ENCODE results near the gene DVL1.
"Not testable (repeated sequence)": the region's sequence is repeated elsewhere in the genome, so short reads cannot be mapped to it uniquely, and the experiment has no call there.

Gene DVL1

GRCh38 chr1:1324084-1324523 lies 25.1 kb downstream of the DVL1 start:
- no peak for DNase-seq

GRCh38 chr1:1322952-1323351 lies 26.3 kb downstream of the DVL1 start:
- DNase-seq = no peak

DNA sequence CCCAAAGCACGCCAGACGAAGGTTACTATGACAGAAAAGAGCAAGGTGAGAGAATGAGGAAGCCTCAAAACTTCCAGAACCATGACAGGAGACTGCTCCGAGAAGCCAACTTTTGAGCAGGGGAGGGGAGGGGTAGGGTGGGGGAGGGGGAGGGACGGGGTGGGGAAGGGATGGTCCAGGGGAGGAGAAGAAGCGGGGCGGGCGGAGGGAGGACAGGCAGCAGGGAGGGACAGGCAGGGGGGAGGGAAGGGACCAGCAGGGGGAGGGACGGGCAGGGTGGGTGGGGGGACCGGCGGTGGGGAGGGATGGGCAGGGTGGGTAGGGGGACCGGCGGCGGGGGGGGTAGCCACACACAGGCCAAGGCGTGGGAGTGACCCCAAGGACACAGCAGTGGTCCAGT lies 26.8 kb downstream of the DVL1 start:
- no peak for DNase-seq

DNA sequence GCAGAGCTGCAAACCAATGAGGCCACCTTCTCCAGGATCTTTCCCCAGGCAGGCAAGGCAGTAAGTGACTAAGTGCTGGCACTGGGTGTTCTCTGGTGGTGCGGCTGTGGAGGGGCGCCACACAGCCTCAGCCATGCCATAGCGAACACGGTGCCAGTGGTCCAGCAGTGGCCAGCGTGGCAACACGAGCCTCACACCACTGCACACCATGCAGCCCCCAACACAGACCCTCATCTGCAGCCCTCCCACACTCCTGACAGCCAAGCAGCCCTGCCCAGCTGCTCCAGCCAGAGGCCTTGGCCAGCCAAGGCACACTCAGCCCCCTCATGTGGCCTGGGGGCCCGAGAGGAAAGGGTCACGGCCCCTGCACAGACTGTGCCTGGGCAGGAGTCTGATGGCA lies 27.7 kb downstream of the DVL1 start:
- DNase-seq = no peak

DNA sequence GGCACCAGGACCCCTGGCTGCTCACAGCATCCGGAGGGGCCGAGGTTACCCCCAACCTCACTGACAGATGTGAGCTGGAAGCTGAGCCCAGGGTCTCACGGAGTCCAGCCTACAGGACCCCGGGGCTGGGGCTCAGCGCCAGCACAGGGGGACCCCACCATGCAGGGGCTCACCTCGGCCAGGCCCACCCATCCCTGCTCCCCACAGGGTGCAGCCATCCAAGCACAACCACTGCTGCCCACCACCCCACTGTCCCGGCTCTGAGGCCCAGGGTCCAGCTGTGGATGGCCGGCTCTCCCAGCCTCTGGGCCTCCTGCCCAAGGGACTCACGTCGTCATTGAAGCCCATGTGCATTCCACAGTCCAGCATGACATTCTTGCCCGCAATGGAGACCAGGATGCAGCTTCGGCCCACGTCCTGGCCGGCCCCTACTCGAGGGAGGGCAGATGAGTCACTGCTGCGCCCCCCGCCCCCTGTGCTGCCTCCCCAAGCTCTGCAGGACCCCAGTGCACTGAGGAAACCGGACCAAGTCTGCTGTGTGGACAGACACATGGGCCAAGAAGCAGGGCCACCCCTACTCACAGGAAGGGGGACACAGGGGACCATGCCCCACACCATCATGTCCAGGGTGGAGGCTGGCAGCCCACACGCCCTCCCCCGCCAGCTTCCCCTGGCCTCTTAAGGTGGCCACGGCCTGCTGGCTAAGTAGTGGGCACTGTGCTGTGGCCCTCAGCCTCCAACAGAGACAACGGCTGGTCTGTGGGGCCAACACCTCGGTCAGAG lies 28.4 kb downstream of the DVL1 start:
- DNase-seq = no peak

GRCh38 chr1:1319646-1319941 lies 29.6 kb downstream of the DVL1 start:
- no peak for DNase-seq

DNA sequence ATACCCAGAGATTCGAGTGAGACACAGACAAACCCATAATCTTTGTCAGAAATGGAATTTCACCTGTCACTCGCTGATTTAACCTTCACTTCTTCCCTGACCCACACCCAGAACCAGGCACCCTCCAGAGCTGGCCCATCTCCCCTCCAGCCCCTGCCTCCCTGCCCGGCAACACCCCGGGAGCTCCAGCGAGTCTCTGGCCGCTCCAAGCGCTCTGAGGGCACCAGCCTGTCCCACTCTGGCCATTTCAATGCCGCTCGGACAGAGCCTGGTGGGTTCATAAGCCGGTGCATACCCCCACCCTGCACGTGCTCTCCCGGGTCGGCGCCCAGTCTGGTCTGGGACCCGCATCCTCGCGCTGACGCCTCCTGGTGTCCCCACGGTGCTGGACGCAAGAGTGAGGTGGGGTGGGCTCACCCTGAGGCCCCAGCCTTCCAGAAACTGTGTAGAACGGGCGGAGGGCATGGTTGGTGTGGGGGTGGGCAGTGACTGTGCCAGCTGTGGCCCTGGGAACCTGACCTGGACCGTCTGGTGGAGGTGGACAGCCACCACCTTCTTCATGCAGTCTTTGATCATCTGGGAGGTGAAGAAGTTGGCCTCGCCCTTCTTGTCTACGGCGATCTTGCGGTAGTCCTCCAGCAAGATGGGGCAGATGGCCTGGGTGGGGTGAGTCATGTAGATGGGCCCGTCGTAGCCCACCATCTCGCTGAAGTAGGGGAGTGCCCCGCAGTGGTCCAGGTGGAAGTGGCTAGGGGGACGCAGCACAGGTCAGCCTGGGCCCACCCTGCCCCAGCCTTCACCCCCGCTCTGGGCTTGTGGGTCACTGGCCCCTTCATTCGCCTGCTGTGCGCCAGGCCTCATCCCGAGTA lies 30.2 kb downstream of the DVL1 start:
- no peak for DNase-seq

DNA sequence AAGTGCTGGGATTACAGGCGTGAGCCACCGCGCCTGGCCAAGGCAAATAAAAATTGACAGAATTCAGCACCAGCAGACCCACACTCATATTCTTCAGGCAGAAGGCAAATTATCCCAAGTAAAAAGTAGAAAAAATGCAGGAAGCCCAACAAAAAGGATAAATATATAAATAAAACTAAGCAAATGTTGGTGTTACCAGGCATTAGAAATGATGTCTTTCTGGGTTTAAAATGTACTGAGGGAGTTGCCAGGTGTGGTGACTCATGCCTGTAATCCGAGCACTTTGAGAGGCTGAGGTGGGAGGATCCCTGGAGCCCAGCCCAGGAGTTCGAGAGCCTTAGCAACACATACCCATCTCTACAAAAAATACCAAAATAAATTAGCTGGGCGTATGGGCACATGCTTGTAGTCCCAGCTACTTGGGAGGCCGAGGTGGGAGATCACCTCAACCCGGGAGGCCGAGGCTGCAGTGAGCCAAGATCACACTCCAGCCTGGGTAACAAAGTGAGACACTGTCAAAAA lies 31.0 kb downstream of the DVL1 start:
- no peak for DNase-seq

- DNase-seq = no peak
Measured at GRCh38 chr1:1317420-1317819, 31.8 kb downstream of the DVL1 start.

DNA sequence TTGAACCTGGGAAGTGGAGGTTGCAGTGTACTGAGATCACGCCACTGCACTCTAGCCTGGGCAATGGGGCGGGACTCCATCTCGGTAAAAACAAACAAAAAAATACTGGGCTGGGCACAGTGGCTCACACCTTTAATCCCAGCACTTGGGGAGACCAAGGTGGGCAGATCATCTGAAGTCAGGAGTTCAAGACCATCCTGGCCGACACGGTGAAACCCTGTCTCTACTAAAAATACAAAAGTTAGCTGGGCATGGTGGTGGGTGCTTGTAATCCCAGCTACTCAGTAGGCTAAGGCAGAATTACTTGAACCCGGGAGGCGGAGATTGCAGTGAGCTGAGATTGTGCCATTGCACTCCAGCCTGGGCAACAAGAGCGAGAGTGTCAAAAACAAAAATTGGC lies 33.0 kb downstream of the DVL1 start:
- not testable (repeated sequence) for DNase-seq

DNA sequence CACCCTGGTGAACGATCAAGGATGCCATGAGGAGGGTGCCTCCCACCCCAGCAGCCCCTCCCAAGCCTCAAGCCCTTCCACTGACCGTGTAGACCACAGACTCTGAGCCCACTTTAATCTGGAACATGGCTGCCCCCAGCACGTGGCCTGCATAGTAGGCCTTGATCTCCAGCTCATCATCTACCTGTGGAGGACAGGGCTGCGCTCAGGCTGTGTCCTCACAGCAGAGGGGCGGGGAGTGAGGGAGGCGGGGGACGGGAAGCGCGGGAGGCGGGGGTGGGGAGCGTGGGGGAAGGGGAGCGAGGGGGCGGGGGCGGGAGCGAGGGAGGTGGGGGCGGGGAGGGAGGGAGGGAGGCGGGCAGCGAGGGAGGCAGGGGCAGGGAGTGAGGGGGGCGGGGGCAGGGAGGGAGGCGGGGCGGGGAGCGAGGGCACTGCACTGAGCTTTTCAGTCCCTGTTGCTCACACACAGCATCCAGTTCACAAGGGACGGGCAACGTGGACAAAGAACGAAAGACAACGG lies 33.7 kb downstream of the DVL1 start:
- no peak for DNase-seq

GRCh38 chr1:1314678-1315335 lies 34.4 kb downstream of the DVL1 start:
- no peak for DNase-seq

GRCh38 chr1:1314237-1314586 lies 35.0 kb downstream of the DVL1 start:
- no peak for DNase-seq

DNA sequence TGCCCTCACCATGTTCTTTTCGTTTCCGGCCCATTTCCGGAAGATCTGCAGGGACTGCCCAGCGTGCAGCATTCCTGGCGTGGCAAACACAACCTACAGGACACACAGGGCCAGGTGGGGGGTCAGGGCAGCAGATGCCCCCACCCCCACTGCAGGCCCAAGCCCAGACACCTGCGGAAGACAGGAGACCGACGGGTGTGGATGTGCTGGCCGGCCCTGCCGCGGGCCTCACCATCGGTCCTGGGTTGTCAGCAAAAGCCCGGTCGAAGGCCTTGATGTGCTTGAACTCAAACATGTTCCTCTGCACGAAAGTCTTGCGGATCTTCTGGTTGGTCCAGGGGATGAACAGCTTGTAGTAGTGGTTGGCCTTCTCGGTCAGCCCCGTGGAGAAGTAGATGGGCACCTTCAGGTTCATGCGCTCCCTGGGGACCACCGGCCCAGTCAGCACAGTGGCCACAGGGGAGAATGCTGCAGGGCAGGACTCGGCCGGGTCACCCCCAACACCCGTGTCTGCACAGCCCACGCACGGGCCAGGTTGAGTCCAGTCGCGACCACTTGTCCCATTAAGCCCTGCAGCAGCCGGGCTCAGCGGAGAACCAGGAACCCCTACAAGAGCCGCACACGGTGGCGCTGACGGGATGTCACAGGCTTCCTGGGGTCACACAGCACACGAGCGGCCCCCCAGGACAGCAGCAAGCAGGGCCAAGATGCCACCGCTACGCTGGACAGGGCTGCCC lies 35.5 kb downstream of the DVL1 start:
- no peak for DNase-seq

DNA sequence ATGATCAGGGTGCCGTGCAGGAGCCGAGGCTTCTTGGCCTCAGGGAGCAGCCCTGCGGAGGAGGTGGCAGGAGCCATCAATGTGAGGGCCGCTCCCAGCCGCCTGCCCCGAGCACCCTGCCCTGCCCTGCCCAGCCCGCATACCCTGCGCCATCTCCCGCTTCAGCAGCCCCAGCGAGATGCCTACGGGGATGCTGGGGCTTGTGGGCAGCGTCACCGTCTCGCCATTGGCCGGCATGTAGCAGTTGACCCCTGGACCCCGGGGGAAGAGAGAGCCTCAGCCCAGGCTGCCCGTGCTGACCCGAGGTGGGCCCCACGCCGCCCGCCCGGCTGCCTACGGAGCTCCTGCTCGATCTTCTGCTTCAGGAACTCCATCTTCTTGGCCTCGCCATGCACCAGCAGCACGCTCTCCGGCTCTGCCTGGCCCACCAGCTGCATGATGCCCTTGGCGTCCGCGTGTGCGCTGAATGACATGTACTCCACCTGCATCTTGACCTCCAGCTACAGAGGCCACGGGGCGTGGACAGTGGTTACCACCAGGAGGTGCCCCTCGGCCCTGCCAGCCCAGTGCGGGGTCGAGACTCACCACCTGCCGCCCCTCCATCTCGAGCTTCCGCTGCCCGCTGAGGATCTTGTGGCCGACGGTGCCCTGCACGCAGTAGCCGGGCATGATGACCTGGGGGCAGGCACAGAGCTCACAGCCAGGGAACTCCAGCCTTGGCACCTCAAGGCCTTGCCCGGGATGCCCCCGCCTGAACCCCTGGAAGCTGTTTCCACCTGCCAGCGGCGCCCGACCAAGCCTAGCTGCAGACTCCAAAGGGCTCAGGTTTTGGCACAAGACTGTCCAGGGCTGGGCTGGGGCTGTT lies 36.5 kb downstream of the DVL1 start:
- no peak for DNase-seq

DNA sequence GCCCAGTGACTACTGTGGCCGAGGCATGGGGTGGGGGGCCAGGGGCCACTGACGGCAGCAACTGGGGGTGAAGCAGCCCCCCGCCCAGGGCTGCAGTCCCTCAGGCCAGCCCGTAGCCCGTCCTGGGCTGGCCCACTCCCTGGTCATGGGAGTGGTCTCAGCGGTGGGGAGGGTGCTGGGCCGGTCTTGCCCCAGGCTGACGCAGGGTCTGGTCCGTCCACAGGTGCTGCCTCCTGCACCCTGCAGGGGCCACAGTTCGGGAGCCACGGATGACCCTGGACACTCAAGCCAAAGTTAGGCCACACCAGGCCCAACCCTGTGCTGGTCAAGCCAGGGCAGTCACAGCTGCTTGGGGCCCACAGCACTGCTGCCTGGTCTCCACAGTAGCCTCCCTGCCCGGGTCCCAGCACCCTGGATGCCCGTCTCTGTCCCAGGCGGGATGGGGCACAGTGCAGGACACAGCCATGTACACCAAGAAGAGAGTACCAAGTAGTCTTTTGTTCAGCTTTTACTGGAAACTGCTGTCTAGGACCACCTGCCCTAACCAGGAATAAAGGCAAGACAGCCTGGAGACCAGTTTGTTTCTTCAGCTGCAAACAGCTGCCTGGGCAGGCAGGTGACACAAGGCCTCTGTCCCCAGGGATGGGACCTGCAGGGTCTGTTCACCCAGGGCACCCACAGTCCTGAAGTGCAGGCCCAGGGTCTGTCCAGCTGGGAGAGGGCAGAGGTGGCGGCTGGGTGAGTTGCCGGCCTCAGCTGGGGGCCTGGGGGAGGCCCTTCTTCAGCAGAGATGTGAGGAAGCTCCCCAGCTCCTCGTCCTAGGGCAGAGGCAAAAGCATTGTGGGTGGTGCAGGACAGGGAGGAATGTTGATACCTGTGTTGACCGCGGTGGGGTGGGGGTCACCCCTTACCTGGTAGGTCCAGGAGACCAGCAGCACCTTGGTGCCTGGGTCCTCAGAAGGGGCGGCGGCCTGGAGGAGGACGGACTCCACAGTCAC lies 37.8 kb downstream of the DVL1 start:
- no peak for DNase-seq

- no peak for DNase-seq
Measured at GRCh38 chr1:1310476-1311053, 38.7 kb downstream of the DVL1 start.

DNA sequence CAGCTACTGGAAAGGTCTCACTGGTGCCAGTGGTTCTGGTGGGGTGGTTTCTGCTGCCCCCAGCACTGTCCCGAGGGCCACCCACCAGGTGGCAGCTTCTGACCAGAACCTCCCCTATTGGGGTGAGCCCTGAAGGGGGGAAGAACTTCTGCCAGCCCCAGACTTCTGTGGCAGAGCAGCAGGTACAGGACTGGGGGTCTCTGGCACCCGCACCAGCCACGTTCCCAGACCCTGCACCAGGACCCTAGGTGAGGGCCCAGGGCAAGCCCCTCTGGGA lies 39.2 kb downstream of the DVL1 start:
- no peak for DNase-seq

- peak; percentile 48 for DNase-seq
Measured at GRCh38 chr1:1309251-1310108, 39.7 kb downstream of the DVL1 start.

Data from stimulated activated CD4-positive, alpha-beta T cell treated with anti-CD3 and anti-CD28 coated beads, Interleukin-15, amount 100 ng/mL, for 24 hours (primary cell).